GM21447 (cell line): ENCODE measurements around the gene AXIN2.

Source experiments
- ATAC-seq: cut with Tn5 transposase; IDR thresholded peaks from one replicate; pipeline ENCODE4 v1.9.1; 2021; ENCODE audit not compliant: unreplicated experiment

Gene AXIN2

GRCh38 chr17:65554553-65555223, 6.8 kb downstream of the AXIN2 start:
- ATAC-seq = no peak

- no peak for ATAC-seq
Measured at GRCh38 chr17:65553646-65554552, 7.5 kb downstream of the AXIN2 start.

DNA sequence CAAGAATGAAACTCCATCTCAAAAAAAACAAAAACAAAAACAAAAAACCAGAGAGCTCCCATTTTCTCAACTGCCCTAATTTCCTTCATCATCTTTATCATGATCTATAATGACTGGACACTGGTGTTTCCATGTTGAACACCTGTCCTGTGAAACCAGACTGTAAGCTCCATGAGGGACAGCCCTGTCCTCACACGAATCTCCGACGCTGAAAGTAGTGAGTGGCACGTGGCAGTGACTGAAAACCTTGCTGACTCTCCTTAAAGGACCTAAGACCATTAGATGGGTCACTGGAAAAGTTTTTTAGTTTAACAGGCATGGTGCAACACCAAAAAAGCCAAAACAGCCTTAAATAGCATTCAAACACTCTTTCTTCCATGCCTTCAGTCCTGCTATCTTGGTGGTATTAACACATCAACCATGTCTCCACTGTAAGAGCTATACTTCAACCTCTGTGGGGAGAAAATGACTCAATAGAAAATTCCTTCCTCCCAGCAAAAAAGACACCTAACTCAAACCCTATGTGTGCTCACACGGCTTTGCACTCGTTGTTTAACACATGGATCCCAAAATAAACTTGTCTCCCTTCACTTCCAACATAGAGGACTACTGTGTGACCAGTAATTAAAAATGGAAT, 8.3 kb downstream of the AXIN2 start:
- ATAC-seq = no peak

- ATAC-seq = no peak
Measured at GRCh38 chr17:65552214-65552613, 9.2 kb downstream of the AXIN2 start.

GRCh38 chr17:65551267-65552040, 10.0 kb downstream of the AXIN2 start:
- no peak for ATAC-seq

DNA sequence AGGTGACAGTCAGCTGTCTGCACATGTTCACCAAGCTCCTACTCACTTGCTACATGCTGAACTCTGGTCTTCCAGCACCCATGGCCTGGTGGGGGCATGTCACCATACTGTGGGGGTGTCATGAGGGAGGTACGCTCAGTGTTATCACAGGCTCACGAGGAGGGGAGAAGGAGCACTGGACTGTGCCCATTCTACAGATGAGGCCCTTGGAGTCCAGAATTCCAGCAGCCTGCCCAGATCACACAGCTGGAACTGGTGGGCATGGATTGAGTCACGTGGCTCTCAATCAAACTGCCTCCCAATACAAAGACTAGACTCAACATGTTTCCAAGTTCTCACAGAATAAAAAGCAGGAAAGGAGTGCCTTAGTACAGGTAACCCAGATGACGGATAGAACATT, 10.7 kb downstream of the AXIN2 start:
- ATAC-seq = no peak

- no peak for ATAC-seq
Measured at GRCh38 chr17:65550075-65550662, 11.3 kb downstream of the AXIN2 start.

GRCh38 chr17:65548269-65548969, 13.0 kb downstream of the AXIN2 start:
- ATAC-seq = no peak

DNA sequence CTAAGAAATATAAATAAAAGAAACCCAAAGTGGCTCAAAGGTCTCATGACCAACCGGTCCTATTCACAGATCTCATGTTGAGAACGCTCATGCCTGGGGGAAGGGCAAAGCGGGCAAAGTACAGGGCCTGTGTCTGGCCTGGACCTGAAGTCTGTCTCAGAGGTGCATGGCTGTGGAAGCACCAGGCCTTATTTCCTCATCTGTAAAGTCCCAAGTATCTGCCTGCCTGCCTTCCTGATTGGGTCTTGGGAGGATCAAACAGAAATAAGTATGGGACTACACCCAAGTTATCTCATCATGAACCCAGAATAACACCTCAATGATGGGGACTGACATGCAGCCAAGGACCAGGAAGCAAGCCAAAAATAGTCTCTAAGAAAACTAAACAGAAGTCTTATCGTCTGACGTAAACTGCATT, 14.2 kb downstream of the AXIN2 start:
- no peak for ATAC-seq

- ATAC-seq = no peak
Measured at GRCh38 chr17:65546579-65546978, 14.9 kb downstream of the AXIN2 start.

DNA sequence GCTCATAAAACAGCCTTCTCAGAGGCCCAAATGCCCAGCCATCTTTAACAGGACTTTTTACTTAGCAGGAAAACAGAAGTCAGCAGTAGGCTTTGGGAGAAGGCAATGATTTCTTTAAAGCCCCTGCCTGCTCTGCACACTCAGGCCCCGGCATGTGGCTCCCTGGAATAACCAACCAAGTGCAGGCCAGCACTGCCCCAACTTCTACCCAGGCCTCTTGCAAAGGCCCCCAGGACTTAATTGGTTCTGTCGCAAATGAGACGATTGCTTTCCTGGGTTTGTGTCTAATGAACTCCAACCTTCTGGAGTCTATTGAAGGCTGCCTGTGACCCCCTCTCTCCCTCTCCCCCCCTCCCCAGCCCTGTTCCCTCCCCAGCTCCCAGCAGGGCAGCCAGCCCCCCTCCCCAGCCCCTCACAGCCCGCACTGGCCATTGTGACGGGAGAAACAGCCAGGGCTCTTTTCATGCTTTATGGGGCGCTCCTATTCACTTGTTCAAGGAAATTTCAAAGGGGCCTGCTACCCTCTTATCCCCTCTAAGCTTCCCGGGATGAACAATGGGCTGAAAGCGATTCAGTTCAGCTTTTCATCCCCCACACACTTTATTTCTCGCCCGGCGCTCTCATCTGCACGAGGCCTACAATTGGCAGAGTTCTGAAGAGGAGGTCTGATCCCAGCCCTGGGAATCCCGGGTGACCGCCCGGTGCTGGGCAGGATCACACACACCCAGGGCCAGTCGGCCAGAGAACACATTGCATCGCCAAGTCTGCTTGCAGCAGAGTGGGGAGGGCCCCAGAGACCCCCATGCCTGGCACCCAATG, 15.5 kb downstream of the AXIN2 start:
- no peak for ATAC-seq

- no peak for ATAC-seq
Measured at GRCh38 chr17:65544672-65545071, 16.8 kb downstream of the AXIN2 start.

- ATAC-seq = no peak
Measured at GRCh38 chr17:65542610-65543009, 18.8 kb downstream of the AXIN2 start.

GRCh38 chr17:65542067-65542466, 19.4 kb downstream of the AXIN2 start:
- no peak for ATAC-seq

DNA sequence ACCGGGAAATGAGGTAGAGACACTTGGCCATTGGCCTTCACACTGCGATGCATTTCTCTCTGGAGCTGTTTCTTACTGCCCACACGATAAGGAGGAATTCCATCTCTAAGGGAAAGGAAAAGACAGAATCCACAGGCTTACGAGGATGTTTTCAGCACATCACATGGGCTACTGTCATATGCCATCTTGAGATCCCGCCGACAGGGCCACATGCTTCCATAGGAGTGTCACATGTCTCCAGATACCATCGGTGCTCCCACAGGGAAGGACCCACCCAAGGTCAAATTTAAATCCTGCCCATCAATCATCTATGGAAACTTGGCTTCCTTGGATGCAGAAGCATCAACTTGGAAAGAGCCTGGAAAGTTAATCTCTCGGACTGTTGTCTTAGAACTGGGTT, 20.0 kb downstream of the AXIN2 start:
- no peak for ATAC-seq

GRCh38 chr17:65539630-65540266, 21.7 kb downstream of the AXIN2 start:
- no peak for ATAC-seq

DNA sequence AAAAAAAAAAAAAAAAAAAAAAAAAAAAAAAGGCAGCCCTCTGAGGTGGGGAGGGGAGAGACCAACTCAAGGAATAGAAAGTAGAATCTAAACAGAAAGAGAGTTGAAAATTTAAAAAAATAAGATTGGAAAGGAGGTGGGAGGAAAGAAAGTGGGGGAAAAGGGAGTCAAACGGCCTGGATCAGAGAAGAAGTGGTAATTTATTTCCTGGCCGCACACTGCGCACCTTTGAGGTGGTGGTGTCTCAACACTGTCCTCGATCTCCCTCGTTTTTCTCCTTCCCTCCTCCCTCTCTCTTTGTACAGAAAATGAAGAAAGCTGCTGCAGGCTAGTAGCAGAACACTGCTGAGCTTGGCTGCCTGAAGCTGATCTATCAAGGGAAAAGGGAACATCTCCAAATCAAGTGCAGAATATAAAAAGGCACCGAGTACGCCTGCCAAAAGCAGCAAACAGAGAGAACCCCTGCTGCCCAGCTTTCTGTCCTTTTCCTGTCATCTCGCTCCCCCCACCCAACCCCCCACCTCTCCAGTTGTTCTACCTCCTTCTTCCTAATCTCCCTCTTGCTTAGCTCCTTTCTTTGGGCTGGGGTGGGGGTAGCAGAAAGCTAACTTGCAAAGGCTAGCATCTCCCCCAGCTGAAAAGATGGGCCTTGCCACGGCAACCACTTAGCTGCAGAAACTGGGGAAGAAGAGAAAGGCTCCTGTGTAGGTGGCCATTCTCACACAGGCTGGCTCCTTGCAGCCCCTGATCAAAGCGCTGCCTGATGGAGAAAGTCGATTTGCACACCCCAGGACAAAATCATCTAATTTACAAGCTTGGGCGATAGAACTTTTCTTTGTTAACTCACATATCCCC, 22.5 kb downstream of the AXIN2 start:
- no peak for ATAC-seq
